ENCODE measurements around the gene FOXE1. TPM values are rescaled to one million over a fixed set of nuclear protein-coding genes. Genes with fewer than 3 reads are reported as not detected.

FOXE1 gene
- total RNA-seq, 1 experiment from 2014 or later: not detected

- Histone ChIP-seq H3K14ac (ENCODE audit: insufficient read depth, low read length) (no peak overlapping the region), H3K79me2 (ENCODE audit: insufficient read depth, low read length) (no peaks in the 10 kb centered on the region), H3K27ac (ENCODE audit: insufficient read length, low read depth, low read length) (no peak overlapping the region), H4K8ac (replicated peaks; ENCODE audit: insufficient read length, low read depth, low read length) (no peak overlapping the region), H3K56ac (ENCODE audit: insufficient read length, low read depth, low read length) (no peak overlapping the region), H3K27me3 (ENCODE audit: insufficient read depth, low read length) (peaks cover 69% of the 10 kb centered on the region), H2BK12ac (ENCODE audit: insufficient read length, low read depth, low read length) (no peak overlapping the region), H3K4ac (ENCODE audit: low read depth, low read length) (no peak overlapping the region), H3K9ac (ENCODE audit: extremely low read depth, insufficient read length, low read length) (no peak overlapping the region), H4K20me1 (ENCODE audit: control insufficient read depth, insufficient read depth, insufficient read length) (no peaks in the 10 kb centered on the region), H3K4me2 (ENCODE audit: insufficient read depth, insufficient read length, low read length) (peak overlapping the region; percentile 62), H2AFZ (ENCODE audit: low read length) (no peak overlapping the region), H2BK120ac (ENCODE audit: low read depth, low read length, poor library complexity, severe bottlenecking) (no peak overlapping the region), H2BK5ac (ENCODE audit: insufficient read length, low read length) (no peak overlapping the region), H3K4me1 (ENCODE audit: insufficient read depth, low read length) (peaks cover 4% of the 10 kb centered on the region; the same call in 1 of the 2 replicates), H3K18ac (ENCODE audit: insufficient read length, low read depth, low read length) (no peak overlapping the region), H2AK5ac (ENCODE audit: insufficient read length, low read length) (no peak overlapping the region), H2BK20ac (ENCODE audit: low read depth, low read length, poor library complexity, severe bottlenecking) (no peak overlapping the region), H4K5ac (ENCODE audit: insufficient read length, low read depth, low read length) (no peak overlapping the region), H3K79me1 (ENCODE audit: insufficient read depth, low read depth, low read length, poor library complexity, severe bottlenecking) (no peaks in the 10 kb centered on the region), H2BK15ac (ENCODE audit: low read depth, low read length) (no peak overlapping the region), H3K23me2 (ENCODE audit: insufficient read length, low read depth, low read length, poor library complexity, severe bottlenecking) (peaks cover 15% of the 10 kb centered on the region), H4K91ac (ENCODE audit: insufficient read length, low read depth, low read length) (no peak overlapping the region), H3K23ac (ENCODE audit: insufficient read length, low read depth, low read length) (no peak overlapping the region), H3T11ph (ENCODE audit: low read length) (no peak overlapping the region), H3K9me3 (ENCODE audit: control insufficient read depth, low read depth, low read length) (no peaks in the 10 kb centered on the region)
- no peak for TF ChIP-seq CTCF (conservative IDR thresholded peaks at IDR 0.05)
- Mint-ChIP-seq H3K36me3 (ENCODE audit: insufficient read depth in 1 of 3, low read depth in 3 of 3) (no peaks in the 10 kb centered on the region; a peak in 1 of 7 replicates), H3K4me1 (peaks cover 7 to 28% of the 10 kb centered on the region in 2 experiments; a peak in 3 of 4 replicates), H3K4me3 (peak overlapping the region; percentile 33 to 72; a peak in 4 of 5 replicates), H3K27me3 (ENCODE audit: low read depth) (peaks cover 95% of the 10 kb centered on the region), H3K27ac (no peak overlapping the region), H3K9me3 (no peaks in the 10 kb centered on the region; a peak in 2 of 5 replicates)
- no peak for DNase-seq
- WGBS (ENCODE audit: extremely low coverage, insufficient read length, low lambda C conversion rate): no CpG with 5 or more reads among the region's 31 CpGs
These were observed 5.4 kb upstream of the FOXE1 start for GRCh38 chr9:97847474-97848214.
